Mesenchymal stem cell (in vitro differentiated cells and primary cell): ENCODE measurements around the gene SMIM30. TPM values are rescaled to one million over a fixed set of nuclear protein-coding genes. Genes with fewer than 3 reads are reported as not detected.
A peak's percentile ranks its signal among the peaks of the same experiment; 100 is the strongest.
"Not testable (repeated sequence)": the region's sequence is repeated elsewhere in the genome, so short reads cannot be mapped to it uniquely, and the experiment has no call there.

ENCODE experiments used
- DNase-seq: peaks from one replicate; pipeline ENCODE4 v3.0.0-alpha.2; 2013
- H2AFZ ChIP-seq: one replicate; pipeline ENCODE4 v1.6.1; 2013; ENCODE audit warnings: low read depth, mild to moderate bottlenecking, control low read depth, inconsistent platforms, low read length, moderate library complexity
- H2AK5ac ChIP-seq: 2 replicates; pipeline ENCODE4 v1.6.1; 2013; ENCODE audit warnings: low read length, moderate library complexity, mild to moderate bottlenecking, inconsistent platforms; ENCODE audit not compliant: severe bottlenecking
- H2BK120ac ChIP-seq: one replicate; pipeline ENCODE4 v1.6.1; 2013; ENCODE audit warnings: low read depth, mild to moderate bottlenecking, inconsistent platforms, low read length, moderate library complexity
- H2BK12ac ChIP-seq, 2 experiments: one replicate each; pipeline ENCODE4 v1.6.1; 2013; ENCODE audit warnings: inconsistent platforms in 2 of 2, low read length in 2 of 2, mild to moderate bottlenecking in 2 of 2, moderate library complexity in 2 of 2, control low read depth in 1 of 2
- H2BK15ac ChIP-seq: one replicate; pipeline ENCODE4 v1.6.1; 2013; ENCODE audit warnings: mild to moderate bottlenecking, low read depth, inconsistent platforms; ENCODE audit not compliant: poor library complexity, severe bottlenecking
- H2BK5ac ChIP-seq: 2 replicates; pipeline ENCODE4 v1.6.1; 2013; ENCODE audit warnings: low read depth, mild to moderate bottlenecking, low read length, control low read depth, inconsistent platforms; ENCODE audit not compliant: poor library complexity, severe bottlenecking
- H3K14ac ChIP-seq, 2 experiments: one replicate each; pipeline ENCODE4 v1.6.1; 2013; ENCODE audit warnings: inconsistent platforms in 2 of 2, low read length in 2 of 2, control low read depth in 1 of 2, mild to moderate bottlenecking in 1 of 2, moderate library complexity in 1 of 2
- H3K18ac ChIP-seq, 2 experiments: one replicate each; pipeline ENCODE4 v1.6.1; 2013; ENCODE audit warnings: inconsistent platforms in 2 of 2, low read length in 2 of 2, control low read depth in 1 of 2, low read depth in 1 of 2, mild to moderate bottlenecking in 1 of 2
- H3K23ac ChIP-seq, 2 experiments: one replicate each; pipeline ENCODE4 v1.6.1; 2013; ENCODE audit warnings: inconsistent platforms in 2 of 2, low read length in 2 of 2, mild to moderate bottlenecking in 2 of 2, moderate library complexity in 2 of 2, control low read depth in 1 of 2
- H3K27ac ChIP-seq: 2 replicates; pipeline ENCODE4 v1.5.1; 2013; ENCODE audit warnings: mild to moderate bottlenecking, moderate library complexity, low read length, control low read depth, inconsistent platforms; ENCODE audit not compliant: poor library complexity, severe bottlenecking
- H3K27me3 ChIP-seq, 2 experiments: 2 replicates each; pipeline versions ENCODE4 v1.6.1 to v1.7.0; 2013; ENCODE audit warnings: low read length in 2 of 2, mild to moderate bottlenecking in 2 of 2, moderate library complexity in 2 of 2, control low read depth in 1 of 2, inconsistent platforms in 1 of 2; ENCODE audit not compliant: control insufficient read depth in 1 of 2, insufficient read depth in 1 of 2
- H3K36me3 ChIP-seq, 2 experiments: 2 replicates each; pipeline versions ENCODE4 v1.6.1 to v1.7.0; 2013; ENCODE audit warnings: low read length in 2 of 2, control low read depth in 1 of 2, inconsistent platforms in 1 of 2, low read depth in 1 of 2, mild to moderate bottlenecking in 1 of 2; ENCODE audit not compliant: insufficient read depth in 2 of 2, control insufficient read depth in 1 of 2
- H3K4ac ChIP-seq, 2 experiments: one replicate each; pipeline ENCODE4 v1.6.1; 2013; ENCODE audit warnings: inconsistent platforms in 2 of 2, low read length in 2 of 2, mild to moderate bottlenecking in 2 of 2, moderate library complexity in 2 of 2, control low read depth in 1 of 2, low read depth in 1 of 2
- H3K4me1 ChIP-seq: 2 replicates; pipeline ENCODE4 v1.6.1; 2013; ENCODE audit warnings: low read depth, low read length, control low read depth; ENCODE audit not compliant: control insufficient read depth, insufficient read depth
- H3K4me2 ChIP-seq: 2 replicates; pipeline ENCODE4 v1.6.1; 2013; ENCODE audit warnings: low read length, mild to moderate bottlenecking, inconsistent platforms; ENCODE audit not compliant: poor library complexity, severe bottlenecking
- H3K4me3 ChIP-seq, 2 experiments: 2 replicates each; pipeline versions ENCODE4 v1.5.1 to v1.7.0; 2013; ENCODE audit warnings: low read length in 2 of 2, mild to moderate bottlenecking in 2 of 2, control low read depth in 1 of 2, low read depth in 1 of 2; ENCODE audit not compliant: insufficient read depth in 1 of 2
- H3K79me1 ChIP-seq: replicated peaks from 2 replicates; pipeline ENCODE4 v1.6.1; 2013; ENCODE audit warnings: mild to moderate bottlenecking, control low read depth, low read length, inconsistent platforms; ENCODE audit not compliant: poor library complexity, severe bottlenecking
- H3K9ac ChIP-seq: 2 replicates; pipeline ENCODE4 v1.7.0; 2013; ENCODE audit warnings: mild to moderate bottlenecking, low read length, moderate library complexity
- H3K9me3 ChIP-seq: 2 replicates; pipeline ENCODE4 v1.7.0; 2013; ENCODE audit warnings: mild to moderate bottlenecking, low read length; ENCODE audit not compliant: control insufficient read depth
- H4K8ac ChIP-seq: one replicate; pipeline ENCODE4 v1.6.1; 2013; ENCODE audit warnings: inconsistent platforms, mild to moderate bottlenecking, low read length, moderate library complexity
- H4K91ac ChIP-seq: one replicate; pipeline ENCODE4 v1.6.1; 2013; ENCODE audit warnings: mild to moderate bottlenecking, low read length, inconsistent platforms
- WGBS: methylation state at CpG from one replicate; pipeline ENCODE4 v1.1.7; 2013; ENCODE audit warnings: mixed read lengths; 5-methylcytosine and 5-hydroxymethylcytosine counted together
- polyA plus RNA-seq, 2 experiments: library from polyadenylated mRNA; stranded (reverse); fragments of 200-250 nt; gene quantifications; one replicate each; pipeline ENCODE4 v1.2.3, GENCODE V29; 2013

SMIM30 gene, protein sequence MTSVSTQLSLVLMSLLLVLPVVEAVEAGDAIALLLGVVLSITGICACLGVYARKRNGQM
- polyA plus RNA-seq (2013, experiment 1 of 2): 131 TPM
- 141 TPM for polyA plus RNA-seq (2013, experiment 2 of 2)

DNA sequence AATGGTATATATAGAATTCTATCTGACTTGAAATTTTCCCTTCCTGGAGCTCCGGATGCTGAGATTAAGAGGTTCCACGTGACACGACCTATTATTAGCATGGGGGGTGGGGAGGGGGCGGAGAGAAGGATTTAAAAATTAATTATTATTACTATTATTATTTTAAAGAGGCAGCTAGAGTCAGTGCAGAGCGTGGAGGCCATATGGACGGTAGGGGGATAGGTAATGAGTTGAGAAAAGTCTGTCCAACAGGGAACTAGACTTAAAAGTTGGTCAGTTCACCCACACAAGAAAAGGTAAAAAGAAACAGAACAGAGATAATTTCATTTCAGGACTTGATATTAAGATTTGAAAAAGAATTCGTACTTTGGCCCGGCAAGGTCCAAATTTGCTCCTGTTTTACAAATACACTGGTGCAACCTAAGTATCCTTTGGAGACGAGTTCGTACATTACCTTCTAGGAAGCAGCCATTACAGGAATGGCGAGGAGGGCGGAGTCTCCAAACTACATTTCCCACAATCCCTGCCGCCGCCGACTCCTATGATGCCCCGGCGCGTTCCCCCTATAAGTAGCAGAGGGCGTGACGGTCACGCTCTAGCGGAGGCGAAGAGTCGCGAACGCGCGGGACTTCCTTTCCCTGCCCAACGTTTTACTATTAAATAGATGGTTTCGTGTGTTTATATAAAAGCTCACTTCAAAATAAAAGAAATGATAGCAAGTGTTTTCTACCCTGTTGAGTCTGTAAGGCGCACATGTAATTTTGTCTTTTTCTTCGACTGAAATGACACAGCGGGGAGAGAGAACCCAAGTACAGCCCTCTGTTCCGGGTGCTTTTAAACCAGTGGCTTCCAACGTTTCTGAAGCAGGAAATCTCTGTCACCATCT is at the start of gene SMIM30:
SMIM30 (minus strand) TSS at position 481 of the 886 bp plus-strand sequence. CDS start 976 bp downstream, outside the sequence.
- Histone ChIP-seq H2BK120ac (peak within 1 kb of the TSS; percentile 19), H3K9ac (peak within 1 kb of the TSS; percentile 94), H3K4me2 (peak within 1 kb of the TSS; percentile 81), H2BK12ac (no peak within 1 kb of the TSS), H3K4me1 (peaks cover 2% of the 10 kb centered on the region), H3K79me1 (peaks cover 3% of the 10 kb centered on the region), H3K36me3 (peaks cover 0 to 27% of the 10 kb centered on the region in 2 experiments), H3K4ac (no peak within 1 kb of the TSS), H3K27ac (peak within 1 kb of the TSS; percentile 67), H3K9me3 (no peaks in the 10 kb centered on the region), H2AFZ (no peak within 1 kb of the TSS), H3K4me3 (peak within 1 kb of the TSS; percentile 36 to 92), H3K27me3 (no peaks in the 10 kb centered on the region), H2AK5ac (no peak within 1 kb of the TSS), H3K14ac (no peak within 1 kb of the TSS), H4K91ac (no peak within 1 kb of the TSS), H3K23ac (no peak within 1 kb of the TSS), H2BK15ac (no peak within 1 kb of the TSS), H4K8ac (no peak within 1 kb of the TSS), H2BK5ac (no peak within 1 kb of the TSS), H3K18ac (peak within 1 kb of the TSS; percentile 21 to 48)
- 0% methylated on average over 13 of the region's 35 CpGs for WGBS
- peak; percentile 93 for DNase-seq

DNA sequence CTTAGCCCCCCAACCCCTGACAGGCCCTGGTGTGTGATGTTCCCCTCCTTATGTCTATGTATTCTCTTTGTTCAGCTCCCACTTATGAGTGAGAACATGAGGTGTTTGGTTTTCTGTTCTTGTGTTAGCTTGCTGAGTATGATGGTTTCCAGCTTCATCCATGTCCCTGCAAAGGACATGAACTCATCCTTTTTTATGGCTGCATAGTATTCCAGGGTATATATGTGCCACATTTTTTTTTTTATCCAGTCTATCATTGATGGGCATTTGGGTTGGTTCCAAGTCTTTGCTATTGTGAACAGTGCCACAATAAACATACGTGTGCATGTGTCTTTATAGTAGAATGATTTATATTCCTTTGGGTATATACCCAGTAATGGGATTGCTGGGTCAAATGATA is 47.8 kb upstream of the SMIM30 start:
- H3K9me3 ChIP-seq, H2AK5ac ChIP-seq, H2BK5ac ChIP-seq, H3K79me1 ChIP-seq, H3K9ac ChIP-seq, H2BK120ac ChIP-seq, H2BK15ac ChIP-seq, H3K14ac ChIP-seq, H3K4me3 ChIP-seq, H3K4me2 ChIP-seq, H4K91ac ChIP-seq, DNase-seq, H3K27ac ChIP-seq, H3K23ac ChIP-seq, H3K36me3 ChIP-seq, H2BK12ac ChIP-seq, H2AFZ ChIP-seq, H3K4me1 ChIP-seq, H3K27me3 ChIP-seq, H3K4ac ChIP-seq, H4K8ac ChIP-seq, H3K18ac ChIP-seq: not testable (repeated sequence)
- WGBS: no CpG with 5 or more reads among the region's 1 CpG

DNA sequence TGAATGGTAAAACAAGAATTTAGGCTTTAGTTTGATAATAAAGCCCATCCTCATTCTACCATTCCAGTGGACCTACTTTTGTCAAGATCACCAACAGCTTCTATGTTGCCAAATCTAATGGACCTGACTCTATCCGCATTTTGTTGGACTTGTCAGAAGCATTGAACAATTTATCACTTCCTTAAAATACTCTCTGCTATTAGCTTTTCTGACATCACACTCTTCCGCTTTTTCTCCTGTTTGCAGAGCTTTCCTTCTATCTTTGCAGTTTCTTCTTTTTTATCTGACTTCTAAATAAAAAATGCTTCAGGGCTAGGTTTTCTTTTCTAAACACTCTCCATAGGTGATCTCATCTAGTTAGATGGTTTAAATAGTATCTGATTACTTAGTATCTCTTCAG is 42.7 kb upstream of the SMIM30 start:
- 86% methylated on average over 2 of the region's 2 CpGs for WGBS
- no peak overlapping the region for H3K23ac ChIP-seq
- no peak overlapping the region for H2AFZ ChIP-seq
- H3K4me3 ChIP-seq: no peak overlapping the region
- H3K79me1 ChIP-seq: no peaks in the 10 kb centered on the region
- H3K14ac ChIP-seq: no peak overlapping the region
- H2BK5ac ChIP-seq: no peak overlapping the region
- H3K4me2 ChIP-seq: no peak overlapping the region
- H2BK15ac ChIP-seq: no peak overlapping the region
- H2AK5ac ChIP-seq: no peak overlapping the region
- no peak for DNase-seq
- no peak overlapping the region for H3K4ac ChIP-seq
- no peak overlapping the region for H4K8ac ChIP-seq
- H3K9me3 ChIP-seq: no peaks in the 10 kb centered on the region
- no peaks in the 10 kb centered on the region for H3K4me1 ChIP-seq
- H3K36me3 ChIP-seq: no peaks in the 10 kb centered on the region
- no peak overlapping the region for H3K9ac ChIP-seq
- no peaks in the 10 kb centered on the region for H3K27me3 ChIP-seq
- no peak overlapping the region for H3K27ac ChIP-seq
- no peak overlapping the region for H2BK120ac ChIP-seq
- no peak overlapping the region for H2BK12ac ChIP-seq
- no peak overlapping the region for H4K91ac ChIP-seq
- no peak overlapping the region for H3K18ac ChIP-seq

DNA sequence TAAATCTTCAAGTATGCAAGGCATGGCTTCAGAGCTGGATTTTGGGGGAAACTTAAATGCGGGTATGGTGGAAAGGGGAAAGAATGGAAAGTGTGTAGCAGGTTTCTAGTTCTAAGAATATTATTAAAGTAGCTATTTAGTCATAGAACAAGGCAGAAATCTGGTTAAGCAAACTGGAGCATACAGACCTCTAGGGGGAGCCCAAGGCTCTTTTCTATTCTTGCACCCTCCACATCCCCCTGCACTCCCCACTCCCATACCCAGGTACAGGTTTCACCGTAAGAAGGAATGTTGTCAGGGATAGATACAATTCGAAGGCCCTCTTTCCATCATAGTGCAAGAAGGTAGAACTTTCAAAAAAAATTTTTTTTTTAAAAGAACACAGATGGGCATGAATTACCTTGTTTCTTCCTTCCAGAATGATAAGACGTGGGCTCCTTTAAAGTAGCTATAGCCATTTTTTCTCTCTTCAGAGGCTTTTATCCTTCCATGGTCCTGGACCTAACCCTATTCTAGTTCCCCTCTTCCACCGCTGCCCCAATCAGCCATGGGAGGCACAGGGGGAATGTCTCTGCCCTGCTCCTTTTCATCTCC is 41.5 kb upstream of the SMIM30 start:
- no peak overlapping the region for H2BK12ac ChIP-seq
- H3K9me3 ChIP-seq: no peaks in the 10 kb centered on the region
- no peak overlapping the region for H2BK15ac ChIP-seq
- 64% methylated on average over 3 of the region's 5 CpGs for WGBS
- H2AK5ac ChIP-seq: no peak overlapping the region
- no peak overlapping the region for H3K23ac ChIP-seq
- H4K8ac ChIP-seq: no peak overlapping the region
- no peaks in the 10 kb centered on the region for H3K27me3 ChIP-seq
- H3K4me2 ChIP-seq: no peak overlapping the region
- H2BK120ac ChIP-seq: no peak overlapping the region
- no peak overlapping the region for H3K18ac ChIP-seq
- no peak overlapping the region for H3K4me3 ChIP-seq
- no peaks in the 10 kb centered on the region for H3K36me3 ChIP-seq
- H4K91ac ChIP-seq: no peak overlapping the region
- no peak overlapping the region for H3K4ac ChIP-seq
- peak; percentile 1 for DNase-seq
- H2BK5ac ChIP-seq: no peak overlapping the region
- no peak overlapping the region for H2AFZ ChIP-seq
- H3K4me1 ChIP-seq: no peaks in the 10 kb centered on the region
- H3K79me1 ChIP-seq: no peaks in the 10 kb centered on the region
- H3K9ac ChIP-seq: no peak overlapping the region
- no peak overlapping the region for H3K27ac ChIP-seq
- H3K14ac ChIP-seq: no peak overlapping the region
